ENCODE measurements around the gene JOSD1. TPM values are rescaled to one million over a fixed set of nuclear protein-coding genes. Genes with fewer than 3 reads are reported as not detected.
A peak's percentile ranks its signal among the peaks of the same experiment; 100 is the strongest.

JOSD1 gene
- total and polyA plus RNA-seq, 2 donors (not counting 1 experiment from before 2014, with no cell fraction given): 78.7 to 94.8 TPM

GRCh38 chr22:38735465-38736256 is 34.9 kb upstream of the JOSD1 start:
- Histone ChIP-seq H3K4me1 (ENCODE audit: control insufficient read depth in 2 of 2, insufficient read depth in 2 of 2, low read length in 2 of 2) (peaks cover 0 to 19% of the 10 kb centered on the region in 2 donors), H3K9me3 (ENCODE audit: control extremely low read depth in 1 of 3, control insufficient read depth in 2 of 3, insufficient read depth in 1 of 3, low read length in 2 of 3) (no peaks in the 10 kb centered on the region), H3K27ac (ENCODE audit: low read length in 2 of 2) (peak overlapping the region in 1 of 2 donors; percentile 53), H4K20me1 (ENCODE audit: control insufficient read depth, insufficient read depth, low read length, poor library complexity, severe bottlenecking) (peaks cover 97% of the 10 kb centered on the region), H3K36me3 (replicated peaks in 1 of 2; ENCODE audit: control extremely low read depth in 1 of 2, control insufficient read depth in 1 of 2, extremely low read depth in 1 of 2, insufficient read depth in 2 of 2, low read length in 1 of 2) (peaks cover 1 to 89% of the 10 kb centered on the region in 2 experiments), H3K27me3 (replicated peaks in 1 of 4; ENCODE audit: control extremely low read depth in 1 of 4, control insufficient read depth in 3 of 4, insufficient read depth in 4 of 4, low read length in 3 of 4) (no peaks in the 10 kb centered on the region), H3K9ac (ENCODE audit: low read length) (no peak overlapping the region), H2AFZ (ENCODE audit: insufficient read depth, low read depth, low read length, poor library complexity, severe bottlenecking) (no peak overlapping the region), H3K4me3 (ENCODE audit: control extremely low read depth in 1 of 5, extremely low read depth in 1 of 5, insufficient read depth in 1 of 5, low read depth in 2 of 5, low read length in 4 of 5) (no peak overlapping the region), H3K4me2 (replicated peaks; ENCODE audit: low read depth, low read length, poor library complexity, severe bottlenecking) (no peak overlapping the region), H3K79me2 (ENCODE audit: control insufficient read depth, insufficient read depth, low read length) (peaks cover 6% of the 10 kb centered on the region)
- no peak overlapping the region for H3K4me3 Mint-ChIP-seq
- H3K9me3 Mint-ChIP-seq (ENCODE audit: insufficient read depth): no peaks in the 10 kb centered on the region
- H3K4me1 Mint-ChIP-seq: peaks cover 33% of the 10 kb centered on the region
- POLR2A ChIA-PET: interaction anchor here (0.6 to 3.5 kb wide), 4 partner anchors 14 to 675 kb away, joined by 3 to 15 read pairs (median 6); no protein-coding TSS in a partner anchor
- H3K27ac Mint-ChIP-seq: peak overlapping the region; percentile 77
- CTCF ChIA-PET: interaction anchor here (0.9 to 8.3 kb wide), 7 partner anchors 10 to 134 kb away, joined by 3 to 81 read pairs (median 4); partner anchors contain the start of gene CBX6
- H3K27me3 Mint-ChIP-seq: no peaks in the 10 kb centered on the region
- DNase-seq: peak; percentile 56
- 58% methylated on average over 15 of the region's 15 CpGs for WGBS (ENCODE audit: insufficient coverage)
- no peak for ATAC-seq (ENCODE audit: low read depth)
- intact Hi-C loops (cut with micrococcal nuclease): no loop called here
- TF ChIP-seq EZH2 (IDR thresholded peaks at IDR 0.05; ENCODE audit: borderline replicate concordance, insufficient read depth, low read depth, low read length, poor library complexity, severe bottlenecking) (no peak), CTCF (IDR thresholded peaks at IDR 0.05) (no peak)

GRCh38 chr22:38735126-38735464 is 34.4 kb upstream of the JOSD1 start:
- Mint-ChIP-seq H3K4me1 (peaks cover 33% of the 10 kb centered on the region), H3K9me3 (ENCODE audit: insufficient read depth) (no peaks in the 10 kb centered on the region), H3K27ac (peak overlapping the region; percentile 77), H3K4me3 (no peak overlapping the region), H3K27me3 (no peaks in the 10 kb centered on the region)
- peaks cover 0 to 19% of the 10 kb centered on the region in 2 donors for H3K4me1 ChIP-seq (ENCODE audit: control insufficient read depth in 2 of 2, insufficient read depth in 2 of 2, low read length in 2 of 2)
- no peaks in the 10 kb centered on the region for H3K27me3 ChIP-seq (replicated peaks in 1 of 4; ENCODE audit: control extremely low read depth in 1 of 4, control insufficient read depth in 3 of 4, insufficient read depth in 4 of 4, low read length in 3 of 4)
- DNase-seq (no peak), ATAC-seq (ENCODE audit: low read depth) (no peak)
- CTCF ChIA-PET: interaction anchor here (1.2 to 8.3 kb wide), 7 partner anchors 13 to 135 kb away, joined by 3 to 81 read pairs (median 11); partner anchors contain the start of gene CBX6
- no peak overlapping the region for H3K9ac ChIP-seq (ENCODE audit: low read length)
- no peak for TF ChIP-seq CTCF (IDR thresholded peaks at IDR 0.05)
- no peak for TF ChIP-seq EZH2 (IDR thresholded peaks at IDR 0.05; ENCODE audit: borderline replicate concordance, insufficient read depth, low read depth, low read length, poor library complexity, severe bottlenecking)
- peaks cover 1 to 89% of the 10 kb centered on the region in 2 experiments for H3K36me3 ChIP-seq (replicated peaks in 1 of 2; ENCODE audit: control extremely low read depth in 1 of 2, control insufficient read depth in 1 of 2, extremely low read depth in 1 of 2, insufficient read depth in 2 of 2, low read length in 1 of 2)
- no peak overlapping the region for H2AFZ ChIP-seq (ENCODE audit: insufficient read depth, low read depth, low read length, poor library complexity, severe bottlenecking)
- H4K20me1 ChIP-seq (ENCODE audit: control insufficient read depth, insufficient read depth, low read length, poor library complexity, severe bottlenecking): peaks cover 97% of the 10 kb centered on the region
- H3K9me3 ChIP-seq (ENCODE audit: control extremely low read depth in 1 of 3, control insufficient read depth in 2 of 3, insufficient read depth in 1 of 3, low read length in 2 of 3): no peaks in the 10 kb centered on the region
- H3K4me2 ChIP-seq (replicated peaks; ENCODE audit: low read depth, low read length, poor library complexity, severe bottlenecking): no peak overlapping the region
- H3K4me3 ChIP-seq (ENCODE audit: control extremely low read depth in 1 of 5, extremely low read depth in 1 of 5, insufficient read depth in 1 of 5, low read depth in 2 of 5, low read length in 4 of 5): no peak overlapping the region
- H3K79me2 ChIP-seq (ENCODE audit: control insufficient read depth, insufficient read depth, low read length): peaks cover 5% of the 10 kb centered on the region
- 93% methylated on average over 3 of the region's 7 CpGs for WGBS (ENCODE audit: insufficient coverage)
- POLR2A ChIA-PET: interaction anchor here (0.6 to 3.5 kb wide), 4 partner anchors 15 to 674 kb away, joined by 3 to 15 read pairs (median 6); no protein-coding TSS in a partner anchor
- intact Hi-C loops (cut with micrococcal nuclease): no loop called here
- H3K27ac ChIP-seq (ENCODE audit: low read length in 2 of 2): peak overlapping the region in 1 of 2 donors; percentile 53
